ENCODE data around the gene RNASE8. TPM values are rescaled to one million over a fixed set of nuclear protein-coding genes. Genes with fewer than 3 reads are reported as not detected.

Gene RNASE8
- total and polyA plus RNA-seq, 2 experiments from 2014 or later = not detected

- no peak overlapping the region for H3K4me3 ChIP-seq
- 61% methylated on average over 13 of the region's 13 CpGs for WGBS (ENCODE audit: low lambda C conversion rate, missing lambda C conversion rate)
- H3K27me3 ChIP-seq = no peaks in the 10 kb centered on the region
- no peaks in the 10 kb centered on the region for H3K9me3 ChIP-seq (ENCODE audit: low read depth)
- no peaks in the 10 kb centered on the region for H3K36me3 ChIP-seq (replicated peaks; ENCODE audit: insufficient read depth, low read depth)
- peaks cover 23% of the 10 kb centered on the region for H3K4me1 ChIP-seq (ENCODE audit: insufficient read depth)
- TF ChIP-seq EZH2 (IDR thresholded peaks at IDR 0.05; ENCODE audit: borderline replicate concordance) (no peak), EZH2phosphoT487 (IDR thresholded peaks at IDR 0.05; ENCODE audit: low read depth, severe bottlenecking, unreplicated experiment) (no peak), CTCF (IDR thresholded peaks at IDR 0.05; ENCODE audit: poor library complexity) (no peak)
- no peaks in the 10 kb centered on the region for H3K79me2 ChIP-seq
- H3K9me2 ChIP-seq (replicated peaks; ENCODE audit: insufficient read depth) = no peaks in the 10 kb centered on the region
- no peaks in the 10 kb centered on the region for H4K20me1 ChIP-seq (ENCODE audit: insufficient read depth, poor library complexity, severe bottlenecking)
- no peak overlapping the region for H2AFZ ChIP-seq
- no peak for DNase-seq (ENCODE audit: low spot score)
- peak overlapping the region; percentile 51 for H3K4me2 ChIP-seq
- H3K27ac ChIP-seq = peak overlapping the region; percentile 71
These were observed 3.2 kb downstream of the RNASE8 start for GRCh38 chr14:21060614-21061346.

GRCh38 chr14:21061347-21061668, 3.7 kb downstream of the RNASE8 start:
- Histone ChIP-seq H3K27me3 (no peaks in the 10 kb centered on the region), H3K79me2 (no peaks in the 10 kb centered on the region), H3K4me2 (peak overlapping the region; percentile 51), H3K9me3 (ENCODE audit: low read depth) (no peaks in the 10 kb centered on the region), H3K27ac (peak overlapping the region; percentile 71), H4K20me1 (ENCODE audit: insufficient read depth, poor library complexity, severe bottlenecking) (no peaks in the 10 kb centered on the region), H3K4me1 (ENCODE audit: insufficient read depth) (peaks cover 17% of the 10 kb centered on the region), H2AFZ (no peak overlapping the region), H3K9me2 (replicated peaks; ENCODE audit: insufficient read depth) (no peaks in the 10 kb centered on the region), H3K4me3 (no peak overlapping the region), H3K36me3 (replicated peaks; ENCODE audit: insufficient read depth, low read depth) (no peaks in the 10 kb centered on the region)
- WGBS (ENCODE audit: low lambda C conversion rate, missing lambda C conversion rate) = 75% methylated on average over 3 of the region's 3 CpGs
- DNase-seq (ENCODE audit: low spot score) = no peak
- no peak for TF ChIP-seq EZH2 (IDR thresholded peaks at IDR 0.05; ENCODE audit: borderline replicate concordance)
- TF ChIP-seq CTCF (IDR thresholded peaks at IDR 0.05; ENCODE audit: poor library complexity) = no peak
- TF ChIP-seq EZH2phosphoT487 (IDR thresholded peaks at IDR 0.05; ENCODE audit: low read depth, severe bottlenecking, unreplicated experiment) = no peak

GRCh38 chr14:21063479-21063878, 5.9 kb downstream of the RNASE8 start:
- Histone ChIP-seq H3K36me3 (replicated peaks; ENCODE audit: insufficient read depth, low read depth) (no peaks in the 10 kb centered on the region), H3K27ac (peak overlapping the region; percentile 45), H3K4me2 (no peak overlapping the region), H3K4me1 (ENCODE audit: insufficient read depth) (peaks cover 16% of the 10 kb centered on the region), H3K9me3 (ENCODE audit: low read depth) (no peaks in the 10 kb centered on the region), H4K20me1 (ENCODE audit: insufficient read depth, poor library complexity, severe bottlenecking) (no peaks in the 10 kb centered on the region), H2AFZ (no peak overlapping the region), H3K79me2 (no peaks in the 10 kb centered on the region), H3K4me3 (no peak overlapping the region), H3K27me3 (no peaks in the 10 kb centered on the region), H3K9me2 (replicated peaks; ENCODE audit: insufficient read depth) (no peaks in the 10 kb centered on the region)
- no peak for TF ChIP-seq EZH2 (IDR thresholded peaks at IDR 0.05; ENCODE audit: borderline replicate concordance)
- TF ChIP-seq CTCF (IDR thresholded peaks at IDR 0.05; ENCODE audit: poor library complexity) = no peak
- TF ChIP-seq EZH2phosphoT487 (IDR thresholded peaks at IDR 0.05; ENCODE audit: low read depth, severe bottlenecking, unreplicated experiment) = no peak
- WGBS (ENCODE audit: low lambda C conversion rate, missing lambda C conversion rate) = 49% methylated on average over 3 of the region's 3 CpGs
- no peak for DNase-seq (ENCODE audit: low spot score)
